HG03460 (cell line): ENCODE measurements around the gene ZNF30.
A peak's percentile ranks its signal among the peaks of the same experiment; 100 is the strongest.
"Not testable (repeated sequence)": the region's sequence is repeated elsewhere in the genome, so short reads cannot be mapped to it uniquely, and the experiment has no call there.

ENCODE experiments used
- ATAC-seq: cut with Tn5 transposase; IDR thresholded peaks from one replicate; pipeline ENCODE4 v1.9.1; 2021; ENCODE audit not compliant: unreplicated experiment

The ZNF30 gene

GRCh38 chr19:34926685-34927375 is at the start of gene ZNF30:
Gene ZNF30, plus strand, starts transcription at chr19:34926903. Its CDS starts 3,045 bp downstream, at chr19:34929948.
- peak; percentile 92 for ATAC-seq

GRCh38 chr19:34879563-34879962 is 47.1 kb upstream of the ZNF30 start:
- ATAC-seq, result no peak

- no peak for ATAC-seq
Measured at GRCh38 chr19:34880034-34880433, 46.7 kb upstream of the ZNF30 start.

GRCh38 chr19:34881982-34882381 is 44.7 kb upstream of the ZNF30 start:
- ATAC-seq, result no peak

- ATAC-seq, result no peak
Measured at GRCh38 chr19:34888091-34888490, 38.6 kb upstream of the ZNF30 start.

- no peak for ATAC-seq
Measured at GRCh38 chr19:34900245-34900644, 26.5 kb upstream of the ZNF30 start.

- ATAC-seq, result no peak
Measured at GRCh38 chr19:34904664-34905527, 21.8 kb upstream of the ZNF30 start.

- ATAC-seq, result no peak
Measured at GRCh38 chr19:34910770-34911169, 15.9 kb upstream of the ZNF30 start.

- not testable (repeated sequence) for ATAC-seq
Measured at GRCh38 chr19:34917144-34917543, 9.6 kb upstream of the ZNF30 start.

- no peak for ATAC-seq
Measured at GRCh38 chr19:34918190-34918589, 8.5 kb upstream of the ZNF30 start.

- ATAC-seq, result not testable (repeated sequence)
Measured at GRCh38 chr19:34920090-34920786, 6.5 kb upstream of the ZNF30 start.

GRCh38 chr19:34925278-34925855 is 1.3 kb upstream of the ZNF30 start:
- ATAC-seq, result no peak

- no peak for ATAC-seq
Measured at GRCh38 chr19:34926361-34926684, 380 bp upstream of the ZNF30 start.

GRCh38 chr19:34932494-34932893 is 5.8 kb downstream of the ZNF30 start:
- ATAC-seq, result no peak

GRCh38 chr19:34936184-34936583 is 9.5 kb downstream of the ZNF30 start:
- no peak for ATAC-seq

- no peak for ATAC-seq
Measured at GRCh38 chr19:34938886-34939285, 12.2 kb downstream of the ZNF30 start.

GRCh38 chr19:34943861-34944573 is 17.3 kb downstream of the ZNF30 start:
- no peak for ATAC-seq

- no peak for ATAC-seq
Measured at GRCh38 chr19:34953092-34953491, 26.4 kb downstream of the ZNF30 start.

GRCh38 chr19:34957830-34958751 is 31.4 kb downstream of the ZNF30 start:
- ATAC-seq, result no peak

GRCh38 chr19:34959021-34959420 is 32.3 kb downstream of the ZNF30 start:
- ATAC-seq, result no peak
